Measurements from ENCODE around the gene SLC41A3. TPM values are rescaled to one million over a fixed set of nuclear protein-coding genes. Genes with fewer than 3 reads are reported as not detected.

The SLC41A3 gene
- total RNA-seq, 1 experiment from 2014 or later, result 41.3 TPM

DNA sequence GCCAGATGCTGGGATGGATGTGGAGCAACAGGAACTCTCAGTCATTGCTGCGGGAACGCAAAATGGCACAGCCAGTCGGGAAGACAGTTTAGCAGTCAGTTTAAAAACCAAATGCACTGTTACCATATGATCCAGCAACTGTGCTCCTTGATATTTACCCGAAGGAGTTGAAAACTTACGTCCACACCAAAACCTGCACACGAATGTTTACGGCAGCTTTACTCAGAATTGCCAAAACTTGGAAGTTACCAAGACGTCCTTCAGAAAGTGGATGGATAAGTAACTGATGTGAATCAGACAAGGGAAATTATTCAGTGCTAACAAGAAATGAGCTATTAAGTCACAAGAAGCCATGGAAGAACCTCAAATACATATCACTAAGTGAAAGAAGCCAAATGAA, 36.1 kb upstream of the SLC41A3 start:
- Histone ChIP-seq H3K36me3 (ENCODE audit: control insufficient read depth, insufficient read depth, low read length) (no peaks in the 10 kb centered on the region), H3K4me1 (peaks cover 4% of the 10 kb centered on the region; the same call in 1 of the 2 replicates), H3K9me3 (no peaks in the 10 kb centered on the region), H3K4me3 (ENCODE audit: low read depth, low read length) (no peak overlapping the region), H3K27me3 (replicated peaks; ENCODE audit: control insufficient read depth, insufficient read depth, low read length) (no peaks in the 10 kb centered on the region)
- DNase-seq, result no peak
- TF ChIP-seq, protein P1, sequence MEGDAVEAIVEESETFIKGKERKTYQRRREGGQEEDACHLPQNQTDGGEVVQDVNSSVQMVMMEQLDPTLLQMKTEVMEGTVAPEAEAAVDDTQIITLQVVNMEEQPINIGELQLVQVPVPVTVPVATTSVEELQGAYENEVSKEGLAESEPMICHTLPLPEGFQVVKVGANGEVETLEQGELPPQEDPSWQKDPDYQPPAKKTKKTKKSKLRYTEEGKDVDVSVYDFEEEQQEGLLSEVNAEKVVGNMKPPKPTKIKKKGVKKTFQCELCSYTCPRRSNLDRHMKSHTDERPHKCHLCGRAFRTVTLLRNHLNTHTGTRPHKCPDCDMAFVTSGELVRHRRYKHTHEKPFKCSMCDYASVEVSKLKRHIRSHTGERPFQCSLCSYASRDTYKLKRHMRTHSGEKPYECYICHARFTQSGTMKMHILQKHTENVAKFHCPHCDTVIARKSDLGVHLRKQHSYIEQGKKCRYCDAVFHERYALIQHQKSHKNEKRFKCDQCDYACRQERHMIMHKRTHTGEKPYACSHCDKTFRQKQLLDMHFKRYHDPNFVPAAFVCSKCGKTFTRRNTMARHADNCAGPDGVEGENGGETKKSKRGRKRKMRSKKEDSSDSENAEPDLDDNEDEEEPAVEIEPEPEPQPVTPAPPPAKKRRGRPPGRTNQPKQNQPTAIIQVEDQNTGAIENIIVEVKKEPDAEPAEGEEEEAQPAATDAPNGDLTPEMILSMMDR (IDR thresholded peaks at IDR 0.05; ENCODE audit: insufficient read depth in 1 of 2, low read depth in 1 of 2, low read length in 1 of 2, severe bottlenecking in 1 of 2, unreplicated experiment in 1 of 2), result no peak
- CTCF ChIA-PET, result no interaction called here
- peaks cover 12% of the 10 kb centered on the region for H3K27me3 Mint-ChIP-seq (ENCODE audit: insufficient read depth, unreplicated experiment)
- H3K36me3 Mint-ChIP-seq (ENCODE audit: insufficient read depth, unreplicated experiment), result no peaks in the 10 kb centered on the region
- intact Hi-C loops (cut with micrococcal nuclease; ENCODE audit: unreplicated experiment), result no loop called here
- POLR2A ChIA-PET, result no interaction called here
- no peak overlapping the region for H3K4me3 Mint-ChIP-seq (ENCODE audit: unreplicated experiment)
- H3K9me3 Mint-ChIP-seq (ENCODE audit: unreplicated experiment), result peaks cover 9% of the 10 kb centered on the region
- no peak overlapping the region for H3K27ac Mint-ChIP-seq (ENCODE audit: unreplicated experiment)
- H3K4me1 Mint-ChIP-seq (ENCODE audit: low read depth, unreplicated experiment), result peaks cover 10% of the 10 kb centered on the region
- BruUV-seq (replicated peaks), result no TSS peak

DNA sequence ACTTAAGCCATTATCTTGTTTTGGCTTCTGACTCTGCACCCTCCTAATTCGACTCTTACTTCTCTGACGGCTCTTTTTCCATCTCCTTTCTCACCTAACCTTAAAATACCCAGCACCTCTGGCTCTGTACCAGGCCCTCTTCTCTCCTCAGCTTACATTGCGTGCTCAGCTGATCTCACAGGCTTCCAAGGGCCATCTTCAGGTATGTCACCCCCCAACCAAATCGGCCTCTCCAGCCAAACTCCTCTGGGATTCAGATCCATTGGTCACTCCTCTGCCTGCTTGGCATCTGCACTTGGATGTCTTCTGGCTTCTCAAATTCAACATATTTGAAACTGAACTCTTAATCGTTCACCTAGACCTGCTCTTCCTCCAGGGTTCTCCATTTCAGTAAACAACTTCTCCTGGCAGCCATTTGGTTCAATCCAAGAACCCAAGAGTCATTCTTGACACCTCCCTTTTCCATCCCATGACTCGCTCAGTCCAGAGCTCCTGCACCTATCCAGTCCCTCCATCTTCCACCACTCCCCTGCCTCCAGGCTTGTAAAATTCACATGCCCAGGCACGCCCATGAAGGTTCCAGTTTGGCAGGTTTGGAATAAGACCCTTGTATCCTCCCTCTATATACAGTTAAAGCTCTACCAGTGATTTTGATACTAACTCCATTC, 35.2 kb upstream of the SLC41A3 start:
- no peak overlapping the region for H3K27ac Mint-ChIP-seq (ENCODE audit: unreplicated experiment)
- BruUV-seq (replicated peaks), result no TSS peak
- ChIA-PET CTCF (no interaction called here), POLR2A (no interaction called here)
- H3K9me3 Mint-ChIP-seq (ENCODE audit: unreplicated experiment), result peaks cover 9% of the 10 kb centered on the region
- Histone ChIP-seq H3K9me3 (no peaks in the 10 kb centered on the region), H3K36me3 (ENCODE audit: control insufficient read depth, insufficient read depth, low read length) (no peaks in the 10 kb centered on the region), H3K4me1 (peaks cover 4% of the 10 kb centered on the region; the same call in 1 of the 2 replicates), H3K27me3 (replicated peaks; ENCODE audit: control insufficient read depth, insufficient read depth, low read length) (no peaks in the 10 kb centered on the region), H3K4me3 (ENCODE audit: low read depth, low read length) (no peak overlapping the region)
- H3K27me3 Mint-ChIP-seq (ENCODE audit: insufficient read depth, unreplicated experiment), result peaks cover 12% of the 10 kb centered on the region
- TF ChIP-seq, protein P1 (IDR thresholded peaks at IDR 0.05; ENCODE audit: insufficient read depth in 1 of 2, low read depth in 1 of 2, low read length in 1 of 2, severe bottlenecking in 1 of 2, unreplicated experiment in 1 of 2), result no peak
- no peak overlapping the region for H3K4me3 Mint-ChIP-seq (ENCODE audit: unreplicated experiment)
- no peak for DNase-seq
- H3K4me1 Mint-ChIP-seq (ENCODE audit: low read depth, unreplicated experiment), result peaks cover 10% of the 10 kb centered on the region
- H3K36me3 Mint-ChIP-seq (ENCODE audit: insufficient read depth, unreplicated experiment), result no peaks in the 10 kb centered on the region
- intact Hi-C loops (cut with micrococcal nuclease; ENCODE audit: unreplicated experiment), result no loop called here

DNA sequence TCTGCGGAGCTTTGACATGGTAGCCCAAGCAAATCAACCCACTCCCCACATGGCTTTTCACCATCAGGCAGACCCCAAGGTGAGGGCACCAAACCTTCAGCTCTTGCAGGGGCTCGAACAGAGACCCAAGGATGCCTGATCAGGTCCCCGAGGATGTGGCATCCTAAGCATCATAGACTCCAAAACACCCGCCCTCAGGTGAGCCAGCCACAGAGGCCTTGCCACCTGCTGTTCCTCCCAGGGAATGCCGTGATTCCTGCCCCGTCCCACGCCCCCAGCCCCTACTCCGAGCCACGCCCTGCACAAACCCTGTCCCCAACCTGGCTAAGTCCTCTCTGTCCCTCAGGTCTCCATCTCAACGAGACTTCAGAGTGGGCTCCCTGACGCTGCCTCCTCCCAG, 34.7 kb upstream of the SLC41A3 start:
- ChIA-PET POLR2A (no interaction called here), CTCF (no interaction called here)
- Mint-ChIP-seq H3K27me3 (ENCODE audit: insufficient read depth, unreplicated experiment) (peaks cover 12% of the 10 kb centered on the region), H3K27ac (ENCODE audit: unreplicated experiment) (no peak overlapping the region), H3K9me3 (ENCODE audit: unreplicated experiment) (peaks cover 9% of the 10 kb centered on the region), H3K4me3 (ENCODE audit: unreplicated experiment) (no peak overlapping the region), H3K4me1 (ENCODE audit: low read depth, unreplicated experiment) (peaks cover 10% of the 10 kb centered on the region), H3K36me3 (ENCODE audit: insufficient read depth, unreplicated experiment) (no peaks in the 10 kb centered on the region)
- H3K4me3 ChIP-seq (ENCODE audit: low read depth, low read length), result no peak overlapping the region
- no peak for DNase-seq
- intact Hi-C loops (cut with micrococcal nuclease; ENCODE audit: unreplicated experiment), result no loop called here
- H3K9me3 ChIP-seq, result no peaks in the 10 kb centered on the region
- no peaks in the 10 kb centered on the region for H3K36me3 ChIP-seq (ENCODE audit: control insufficient read depth, insufficient read depth, low read length)
- TF ChIP-seq, protein P1 (IDR thresholded peaks at IDR 0.05; ENCODE audit: insufficient read depth in 1 of 2, low read depth in 1 of 2, low read length in 1 of 2, severe bottlenecking in 1 of 2, unreplicated experiment in 1 of 2), result no peak
- BruUV-seq (replicated peaks), result no TSS peak
- H3K4me1 ChIP-seq, result peaks cover 4% of the 10 kb centered on the region; the same call in 1 of the 2 replicates
- H3K27me3 ChIP-seq (replicated peaks; ENCODE audit: control insufficient read depth, insufficient read depth, low read length), result no peaks in the 10 kb centered on the region
